Breast epithelium (tissue), 4 donors: ENCODE measurements around the gene TSPEAR. TPM values are rescaled to one million over a fixed set of nuclear protein-coding genes. Genes with fewer than 3 reads are reported as not detected.

ENCODE experiments used
- DNase-seq, 2 donors: peaks; one replicate each; pipeline ENCODE4 v3.0.0-alpha.2; 2019; ENCODE audit warnings: low spot score in 2 of 2
- H3K27ac ChIP-seq, 2 donors: fragments of 200-600 bp; sonication (generic) in 1 of 2; one replicate each; pipeline ENCODE4 v1.5.1; 2016 to 2019; ENCODE audit warnings: mild to moderate bottlenecking in 1 of 2
- H3K27me3 ChIP-seq, 2 donors: fragments of 200-600 bp; sonication (generic) in 1 of 2; one replicate each; pipeline versions ENCODE4 v1.5.1 to v1.6.0; 2017 to 2019; ENCODE audit warnings: control low read depth in 1 of 2, mild to moderate bottlenecking in 1 of 2
- H3K36me3 ChIP-seq: fragments of 200-600 bp; one replicate; pipeline ENCODE4 v1.5.1; 2019
- H3K4me1 ChIP-seq, 2 donors: fragments of 200-600 bp; sonication (generic); one replicate each; pipeline ENCODE4 v1.5.1; 2016 to 2019; ENCODE audit warnings: control low read depth in 1 of 2
- H3K4me3 ChIP-seq, 3 donors: fragments of 200-600 bp; sonication (generic); 1 replicate in 2 of 3; 2 replicates in 1 of 3; pipeline ENCODE4 v1.5.1; 2016 to 2019; ENCODE audit warnings: mild to moderate bottlenecking in 3 of 3, moderate library complexity in 2 of 3
- H3K9me3 ChIP-seq, 2 donors: fragments of 200-600 bp; sonication (generic) in 1 of 2; one replicate each; pipeline ENCODE4 v1.5.1; 2016 to 2019; ENCODE audit warnings: control low read depth in 1 of 2
- POLR2A ChIP-seq: fragments of 450-650 bp; IDR thresholded peaks from one replicate; pipeline ENCODE4 v1.6.1; 2016; ENCODE audit warnings: antibody characterized with exemption, mild to moderate bottlenecking, moderate library complexity
- POLR2AphosphoS5 ChIP-seq, 3 donors: sonication (generic); formaldehyde crosslinking; IDR thresholded peaks; one replicate each; pipeline ENCODE4 v1.6.1; 2017; ENCODE audit warnings: antibody characterized with exemption in 3 of 3
- intact Hi-C: fragments of 100-400 bp; cut with DNase I; formaldehyde crosslinking; loops from one replicate; pipeline ENCODE4 v1.15.1; 2023; ENCODE audit warnings: low total_unique reads
- total RNA-seq, 3 donors: library from RNA; depleted of rRNA; stranded (reverse); fragments of >200 nt; gene quantifications; one replicate each; pipeline ENCODE4 v1.1.0, GENCODE V29; 2016
- TF ChIP-seq, protein P1 (sequence below), 3 donors: fragments of 450-650 bp; IDR thresholded peaks; one replicate each; pipeline ENCODE4 v1.5.1; 2016 to 2017; ENCODE audit warnings: antibody characterized with exemption in 3 of 3, mild to moderate bottlenecking in 3 of 3, moderate library complexity in 3 of 3

The TSPEAR gene
- total RNA-seq, 3 donors from 2014 or later: 0.15 TPM; not detected in 2

DNA sequence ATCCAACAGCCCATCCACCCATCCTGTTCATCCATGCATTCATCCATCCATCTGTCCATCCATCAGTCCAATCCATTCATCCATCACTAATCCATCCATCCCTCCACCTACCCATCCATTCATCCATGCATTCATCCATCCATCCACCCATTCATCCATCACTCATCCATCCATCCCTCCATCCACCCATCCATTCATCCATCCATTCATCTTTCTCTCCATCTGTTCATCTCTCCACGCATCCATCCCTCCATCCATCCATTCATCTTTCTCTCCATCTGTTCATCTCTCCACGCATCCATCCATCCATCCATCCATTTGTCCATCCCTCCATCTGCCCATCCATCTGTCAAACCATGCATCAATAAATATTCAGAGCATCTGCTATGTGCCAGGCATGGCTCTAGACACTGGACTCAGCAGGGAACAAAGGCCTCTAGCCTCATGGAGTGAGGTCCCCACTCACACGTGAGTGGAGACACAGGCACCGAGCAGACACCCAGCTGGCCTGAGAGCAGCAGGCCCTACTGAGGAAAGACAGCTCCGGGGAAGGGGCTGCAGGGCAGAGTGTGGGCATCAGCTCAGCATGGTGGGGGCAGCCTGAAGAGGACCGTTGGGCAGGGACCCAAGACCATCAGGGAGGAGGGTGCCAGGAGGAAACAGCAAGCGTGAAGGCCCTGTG lies 181.0 kb downstream of the TSPEAR start:
- Histone ChIP-seq H3K27me3 (peaks cover 0 to 17% of the 10 kb centered on the region in 2 donors), H3K4me1 (no peaks in the 10 kb centered on the region), H3K9me3 (no peaks in the 10 kb centered on the region), H3K4me3 (no peak overlapping the region), H3K27ac (no peak overlapping the region), H3K36me3 (no peaks in the 10 kb centered on the region)
- peak in 1 of 2 donors; percentile 31 for DNase-seq
- intact Hi-C loops: no loop called here
- TF ChIP-seq POLR2A (no peak), POLR2AphosphoS5 (IDR thresholded peaks at IDR 0.05) (no peak)
- TF ChIP-seq, protein P1, sequence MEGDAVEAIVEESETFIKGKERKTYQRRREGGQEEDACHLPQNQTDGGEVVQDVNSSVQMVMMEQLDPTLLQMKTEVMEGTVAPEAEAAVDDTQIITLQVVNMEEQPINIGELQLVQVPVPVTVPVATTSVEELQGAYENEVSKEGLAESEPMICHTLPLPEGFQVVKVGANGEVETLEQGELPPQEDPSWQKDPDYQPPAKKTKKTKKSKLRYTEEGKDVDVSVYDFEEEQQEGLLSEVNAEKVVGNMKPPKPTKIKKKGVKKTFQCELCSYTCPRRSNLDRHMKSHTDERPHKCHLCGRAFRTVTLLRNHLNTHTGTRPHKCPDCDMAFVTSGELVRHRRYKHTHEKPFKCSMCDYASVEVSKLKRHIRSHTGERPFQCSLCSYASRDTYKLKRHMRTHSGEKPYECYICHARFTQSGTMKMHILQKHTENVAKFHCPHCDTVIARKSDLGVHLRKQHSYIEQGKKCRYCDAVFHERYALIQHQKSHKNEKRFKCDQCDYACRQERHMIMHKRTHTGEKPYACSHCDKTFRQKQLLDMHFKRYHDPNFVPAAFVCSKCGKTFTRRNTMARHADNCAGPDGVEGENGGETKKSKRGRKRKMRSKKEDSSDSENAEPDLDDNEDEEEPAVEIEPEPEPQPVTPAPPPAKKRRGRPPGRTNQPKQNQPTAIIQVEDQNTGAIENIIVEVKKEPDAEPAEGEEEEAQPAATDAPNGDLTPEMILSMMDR (IDR thresholded peaks at IDR 0.05): no peak

DNA sequence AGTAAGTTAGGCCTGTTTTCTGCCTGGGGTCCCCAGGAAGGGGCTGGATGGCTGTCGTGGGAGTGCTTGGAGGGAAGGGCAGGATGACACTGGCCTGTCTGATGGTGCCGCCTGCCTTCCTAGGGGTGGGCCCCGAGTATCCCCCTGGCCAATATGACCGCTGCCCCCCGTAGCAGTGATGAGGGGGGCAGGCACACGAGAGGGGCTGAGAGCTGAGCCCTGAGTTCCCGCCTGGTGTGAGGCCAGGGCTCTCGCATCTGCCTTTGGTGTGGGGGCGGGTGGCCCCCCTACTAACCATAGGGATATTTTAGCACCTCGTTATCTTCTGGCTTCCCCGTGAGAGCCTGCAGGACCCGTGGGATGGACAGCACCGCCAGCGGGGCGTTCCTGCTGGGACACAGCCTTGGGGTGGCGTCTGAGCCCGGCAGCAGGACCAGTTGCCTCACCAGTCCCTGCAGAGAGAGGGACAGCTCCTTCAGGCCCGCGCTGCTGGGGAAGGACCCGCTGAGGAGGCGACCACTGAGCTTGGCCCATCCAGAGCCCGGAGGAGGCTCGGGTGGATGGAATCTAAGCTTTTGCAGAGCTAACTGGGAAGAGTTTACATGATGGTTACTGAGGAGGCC lies 181.8 kb downstream of the TSPEAR start:
- peaks cover 0 to 17% of the 10 kb centered on the region in 2 donors for H3K27me3 ChIP-seq
- no peaks in the 10 kb centered on the region for H3K36me3 ChIP-seq
- TF ChIP-seq POLR2A: no peak
- TF ChIP-seq, protein P1 (IDR thresholded peaks at IDR 0.05): no peak
- TF ChIP-seq POLR2AphosphoS5 (IDR thresholded peaks at IDR 0.05): no peak
- H3K4me3 ChIP-seq: no peak overlapping the region
- no peak overlapping the region for H3K27ac ChIP-seq
- H3K9me3 ChIP-seq: no peaks in the 10 kb centered on the region
- intact Hi-C loops: loop anchor here (10.0 kb wide), 1 partner anchor 145 kb away; no protein-coding TSS in a partner anchor
- no peaks in the 10 kb centered on the region for H3K4me1 ChIP-seq
- DNase-seq: peak in 1 of 2 donors; percentile 30

GRCh38 chr21:44529011-44529421 lies 182.4 kb downstream of the TSPEAR start:
- H3K4me1 ChIP-seq: no peaks in the 10 kb centered on the region
- peaks cover 0 to 17% of the 10 kb centered on the region in 2 donors for H3K27me3 ChIP-seq
- TF ChIP-seq, protein P1 (IDR thresholded peaks at IDR 0.05): no peak
- TF ChIP-seq POLR2AphosphoS5 (IDR thresholded peaks at IDR 0.05) (no peak), POLR2A (no peak)
- no peak overlapping the region for H3K27ac ChIP-seq
- no peaks in the 10 kb centered on the region for H3K9me3 ChIP-seq
- no peaks in the 10 kb centered on the region for H3K36me3 ChIP-seq
- peak in 1 of 2 donors; percentile 35 for DNase-seq
- intact Hi-C loops: loop anchor here (10.0 kb wide), 1 partner anchor 146 kb away; no protein-coding TSS in a partner anchor
- H3K4me3 ChIP-seq: no peak overlapping the region

- DNase-seq: no peak
- intact Hi-C loops: loop anchor here (10.0 kb wide), 1 partner anchor 146 kb away; no protein-coding TSS in a partner anchor
These were observed 182.8 kb downstream of the TSPEAR start for GRCh38 chr21:44528634-44528995.

More at GRCh38 chr21:44528634-44528995, 182.8 kb downstream of the TSPEAR start:
- TF ChIP-seq, protein P1 (IDR thresholded peaks at IDR 0.05): no peak
- TF ChIP-seq POLR2A (no peak), POLR2AphosphoS5 (IDR thresholded peaks at IDR 0.05) (no peak)
- no peaks in the 10 kb centered on the region for H3K4me1 ChIP-seq
- H3K27ac ChIP-seq: no peak overlapping the region
- H3K9me3 ChIP-seq: no peaks in the 10 kb centered on the region
- no peak overlapping the region for H3K4me3 ChIP-seq
- peaks cover 0 to 17% of the 10 kb centered on the region in 2 donors for H3K27me3 ChIP-seq
- no peaks in the 10 kb centered on the region for H3K36me3 ChIP-seq
